A204.1 (cell line): ENCODE data around the gene PDE3A.
A peak's percentile ranks its signal among the peaks of the same experiment; 100 is the strongest.

ENCODE experiments used
- FAIRE-seq: peaks from 2 replicates; lab custom pipeline; 2012; peaks lifted over from hg19 to GRCh38; lab: Jason Lieb, UNC

Gene PDE3A

GRCh38 chr12:20620261-20620660 lies 251.9 kb downstream of the PDE3A start:
- FAIRE-seq = no peak

- no peak for FAIRE-seq
These were observed 256.4 kb downstream of the PDE3A start for GRCh38 chr12:20624718-20625117.

GRCh38 chr12:20625531-20625930 lies 257.2 kb downstream of the PDE3A start:
- FAIRE-seq = no peak

- FAIRE-seq = no peak
These were observed 258.8 kb downstream of the PDE3A start for GRCh38 chr12:20627001-20627588.

GRCh38 chr12:20628226-20628787 lies 260.0 kb downstream of the PDE3A start:
- FAIRE-seq = no peak

GRCh38 chr12:20628999-20629398 lies 260.7 kb downstream of the PDE3A start:
- no peak for FAIRE-seq

- no peak for FAIRE-seq
These were observed 261.2 kb downstream of the PDE3A start for GRCh38 chr12:20629414-20630156.

- FAIRE-seq = no peak
These were observed 263.4 kb downstream of the PDE3A start for GRCh38 chr12:20631711-20632110.

GRCh38 chr12:20641106-20641505 lies 272.8 kb downstream of the PDE3A start:
- no peak for FAIRE-seq

- no peak for FAIRE-seq
These were observed 275.5 kb downstream of the PDE3A start for GRCh38 chr12:20643822-20644221.

- FAIRE-seq = peak; percentile 96
These were observed 278.0 kb downstream of the PDE3A start for GRCh38 chr12:20646239-20646827.

- FAIRE-seq = no peak
These were observed 285.5 kb downstream of the PDE3A start for GRCh38 chr12:20653871-20654270.

- no peak for FAIRE-seq
These were observed 288.3 kb downstream of the PDE3A start for GRCh38 chr12:20656600-20656999.

- no peak for FAIRE-seq
These were observed 289.2 kb downstream of the PDE3A start for GRCh38 chr12:20657496-20657895.

- FAIRE-seq = no peak
These were observed 313.0 kb downstream of the PDE3A start for GRCh38 chr12:20681334-20681733.

- FAIRE-seq = no peak
These were observed 326.9 kb downstream of the PDE3A start, which contains the start of gene SLCO1C1 for GRCh38 chr12:20695232-20695631. SLCO1C1 (plus strand) TSS chr12:20695332; CDS start chr12:20699577, 4,245 bp downstream.

GRCh38 chr12:20696181-20696905 lies 328.0 kb downstream of the PDE3A start:
- no peak for FAIRE-seq

GRCh38 chr12:20701106-20701505 lies 332.8 kb downstream of the PDE3A start:
- no peak for FAIRE-seq

GRCh38 chr12:20704860-20705259 lies 336.5 kb downstream of the PDE3A start:
- no peak for FAIRE-seq

GRCh38 chr12:20711846-20712245 lies 343.5 kb downstream of the PDE3A start:
- no peak for FAIRE-seq

- FAIRE-seq = no peak
These were observed 347.7 kb downstream of the PDE3A start for GRCh38 chr12:20716037-20716436.

- no peak for FAIRE-seq
These were observed 348.6 kb downstream of the PDE3A start for GRCh38 chr12:20716985-20717384.

- FAIRE-seq = no peak
These were observed 350.0 kb downstream of the PDE3A start for GRCh38 chr12:20718294-20718693.
